ENCODE results near the gene HMCES.

Gene HMCES

DNA sequence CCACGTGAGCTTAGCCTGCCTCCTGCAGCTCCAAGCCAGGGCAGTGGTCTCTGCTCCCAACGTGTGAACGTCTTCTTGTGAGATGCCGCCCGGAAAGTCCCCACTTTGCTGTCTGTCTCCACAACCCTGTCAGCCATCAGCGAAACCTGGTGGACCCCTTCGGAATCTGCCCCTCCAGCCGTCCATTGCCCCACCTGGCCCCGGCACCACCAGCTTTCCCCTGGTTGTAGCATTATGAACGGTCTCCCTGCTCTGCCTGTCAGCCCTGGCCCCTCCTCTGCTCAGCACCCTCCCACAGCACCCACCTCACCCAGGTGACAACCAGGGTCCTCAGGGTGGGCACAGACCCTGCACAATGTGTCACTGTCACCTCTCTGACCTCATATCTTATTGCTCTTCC is 71.1 kb downstream of the HMCES start:
- no peak for DNase-seq

DNA sequence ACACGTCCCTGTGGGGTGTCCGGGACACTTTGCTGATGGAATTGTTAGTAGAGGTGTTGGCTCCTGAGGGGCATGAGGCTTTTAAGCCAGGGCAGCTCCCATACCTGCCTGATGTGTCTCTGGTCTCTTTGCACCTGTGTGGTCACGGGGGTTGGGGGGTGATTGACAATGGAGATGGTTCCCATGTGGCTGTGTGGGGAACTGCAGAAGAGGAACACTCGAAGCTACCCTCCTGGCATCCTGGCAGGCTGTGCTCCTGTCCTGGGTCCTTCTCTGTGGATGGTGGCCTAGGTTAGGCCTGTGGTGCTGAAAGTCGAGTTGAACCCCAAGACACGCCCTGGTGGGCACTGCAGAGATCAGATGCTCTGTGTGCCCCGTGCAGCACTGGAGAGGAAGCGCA is 73.4 kb downstream of the HMCES start:
- no peak for DNase-seq

DNA sequence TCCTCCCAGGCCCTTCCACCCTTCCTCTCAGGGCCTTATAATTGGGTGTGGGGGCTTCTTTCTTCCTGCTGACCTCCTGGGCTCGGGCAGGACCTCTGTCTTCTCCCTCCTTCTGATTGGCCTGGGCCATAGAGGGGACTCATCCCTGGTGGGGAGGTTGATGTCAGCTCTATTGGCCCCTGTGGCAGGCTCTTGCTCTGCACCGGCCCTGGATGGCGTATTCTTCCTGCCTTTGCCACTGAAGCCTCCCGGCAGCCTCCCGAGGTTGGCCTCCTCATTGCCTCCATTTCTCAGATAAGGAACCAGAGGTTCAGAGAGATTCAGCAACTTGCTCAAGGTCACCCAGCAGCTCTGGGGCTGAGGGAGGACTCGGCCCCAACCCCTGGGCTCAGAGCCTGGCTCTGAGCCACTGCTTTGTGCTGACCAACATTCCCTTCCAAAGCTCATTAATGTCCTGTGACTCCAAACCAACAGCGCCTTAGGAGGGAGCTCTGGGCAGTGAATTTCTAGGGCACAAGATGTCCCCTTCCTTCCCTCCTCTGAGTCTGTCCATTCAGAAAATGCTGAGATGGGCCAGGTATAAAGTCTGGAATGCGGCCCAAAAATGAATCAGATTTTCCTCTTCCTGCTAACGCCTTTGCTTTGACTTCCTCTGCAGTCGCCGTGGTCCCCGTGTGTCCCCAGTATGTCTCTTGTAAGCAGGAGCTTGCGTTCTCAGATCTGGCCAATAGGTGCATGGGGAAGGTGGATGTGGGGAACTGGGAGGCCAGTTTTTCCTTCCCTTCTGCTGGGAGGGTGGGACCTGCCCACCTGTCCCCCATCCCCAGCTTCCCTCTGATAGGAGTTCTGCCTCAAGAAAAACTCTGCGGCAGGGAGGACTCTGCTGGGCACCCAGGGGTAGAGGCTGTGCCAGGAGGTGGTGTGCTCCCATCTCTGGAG is 74.2 kb downstream of the HMCES start:
- no peak for DNase-seq

DNA sequence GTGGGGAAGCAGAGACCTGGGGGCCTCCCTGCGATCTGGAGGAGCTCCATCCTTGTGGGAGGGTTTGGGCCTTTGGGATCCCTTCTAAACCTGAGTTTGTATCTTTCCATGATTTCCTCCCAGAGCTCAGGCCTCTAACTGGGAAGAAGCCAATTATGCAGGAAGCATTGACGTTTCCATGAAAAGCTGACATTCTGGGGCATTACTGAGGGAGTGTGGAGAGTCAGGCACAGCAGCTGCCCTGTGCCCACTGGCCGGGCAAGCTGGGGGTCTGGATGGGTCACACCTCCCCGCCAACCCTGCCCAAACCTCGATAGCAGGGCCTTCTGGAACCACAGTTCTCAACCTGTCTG is 74.9 kb downstream of the HMCES start:
- no peak for DNase-seq
